Epithelial cell of esophagus (primary cell): Measurements from ENCODE around the gene RORC.
A peak's percentile ranks its signal among the peaks of the same experiment; 100 is the strongest.

Source experiments
- DNase-seq: peaks from one replicate; pipeline ENCODE4 v3.0.0; 2010; ENCODE audit warnings: low read depth
- H3K4me3 ChIP-seq: 2 replicates; pipeline ENCODE4 v1.5.1; 2011; ENCODE audit warnings: mild to moderate bottlenecking, low read length, control low read depth
- TF ChIP-seq, protein P1 (sequence below): IDR thresholded peaks from 2 replicates; pipeline ENCODE4 v1.5.1; 2011; ENCODE audit warnings: low read depth, mild to moderate bottlenecking, low read length, control low read depth, inconsistent platforms; ENCODE audit not compliant: insufficient read depth; ENCODE audit errors: missing control alignments

Gene RORC

GRCh38 chr1:151834239-151834638, 2.6 kb upstream of the RORC start:
- no peak overlapping the region for H3K4me3 ChIP-seq
- no peak for DNase-seq
- TF ChIP-seq, protein P1, sequence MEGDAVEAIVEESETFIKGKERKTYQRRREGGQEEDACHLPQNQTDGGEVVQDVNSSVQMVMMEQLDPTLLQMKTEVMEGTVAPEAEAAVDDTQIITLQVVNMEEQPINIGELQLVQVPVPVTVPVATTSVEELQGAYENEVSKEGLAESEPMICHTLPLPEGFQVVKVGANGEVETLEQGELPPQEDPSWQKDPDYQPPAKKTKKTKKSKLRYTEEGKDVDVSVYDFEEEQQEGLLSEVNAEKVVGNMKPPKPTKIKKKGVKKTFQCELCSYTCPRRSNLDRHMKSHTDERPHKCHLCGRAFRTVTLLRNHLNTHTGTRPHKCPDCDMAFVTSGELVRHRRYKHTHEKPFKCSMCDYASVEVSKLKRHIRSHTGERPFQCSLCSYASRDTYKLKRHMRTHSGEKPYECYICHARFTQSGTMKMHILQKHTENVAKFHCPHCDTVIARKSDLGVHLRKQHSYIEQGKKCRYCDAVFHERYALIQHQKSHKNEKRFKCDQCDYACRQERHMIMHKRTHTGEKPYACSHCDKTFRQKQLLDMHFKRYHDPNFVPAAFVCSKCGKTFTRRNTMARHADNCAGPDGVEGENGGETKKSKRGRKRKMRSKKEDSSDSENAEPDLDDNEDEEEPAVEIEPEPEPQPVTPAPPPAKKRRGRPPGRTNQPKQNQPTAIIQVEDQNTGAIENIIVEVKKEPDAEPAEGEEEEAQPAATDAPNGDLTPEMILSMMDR, result no peak

GRCh38 chr1:151833172-151833900, 1.7 kb upstream of the RORC start:
- no peak overlapping the region for H3K4me3 ChIP-seq
- DNase-seq, result no peak
- TF ChIP-seq, protein P1, result no peak

- peak; percentile 74 for DNase-seq
- no peak overlapping the region for H3K4me3 ChIP-seq
- TF ChIP-seq, protein P1, result no peak
Observed at GRCh38 chr1:151832318-151832980, 847 bp upstream of the RORC start.

- no peak overlapping the region for H3K4me3 ChIP-seq
- no peak for DNase-seq
- TF ChIP-seq, protein P1, result no peak
Observed at GRCh38 chr1:151831256-151831591, 378 bp downstream of the RORC start.

GRCh38 chr1:151830055-151830454, 1.5 kb downstream of the RORC start:
- DNase-seq, result no peak
- TF ChIP-seq, protein P1, result no peak
- H3K4me3 ChIP-seq, result no peak overlapping the region

DNA sequence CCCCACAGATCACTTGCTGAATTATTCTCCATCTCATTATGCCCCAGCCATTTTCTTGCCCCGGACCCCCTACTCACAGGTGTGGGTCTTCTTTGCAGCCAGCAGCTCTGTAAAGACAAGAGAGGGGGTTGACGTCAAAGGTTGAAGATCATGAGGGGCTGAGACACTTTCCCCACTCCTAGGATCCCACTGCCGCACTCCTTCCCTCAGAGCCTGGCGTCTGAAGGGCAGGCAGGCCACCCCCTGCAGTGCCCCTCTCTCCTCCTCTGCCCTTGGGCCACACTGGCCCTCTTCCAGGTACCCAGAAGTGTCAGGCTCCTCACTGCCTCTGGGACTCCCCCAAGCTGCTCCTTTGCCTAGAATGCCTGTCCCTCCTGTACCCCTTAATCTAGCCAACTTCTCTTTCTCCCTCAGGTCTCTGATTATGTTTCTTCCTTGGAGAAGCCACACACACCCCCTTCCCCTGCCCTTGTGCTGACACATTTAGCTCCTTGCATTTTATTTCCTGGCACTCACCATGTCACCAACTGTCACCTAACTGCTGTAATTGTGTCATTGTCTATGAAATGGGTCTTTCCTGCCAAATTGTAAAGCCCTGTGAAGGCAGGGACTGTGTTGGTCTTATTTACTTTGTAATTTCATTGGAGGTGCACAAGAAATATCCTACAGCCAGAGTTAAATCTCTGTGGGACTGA, 2.1 kb downstream of the RORC start:
- DNase-seq, result no peak
- TF ChIP-seq, protein P1, result no peak
- no peak overlapping the region for H3K4me3 ChIP-seq
